ENCODE data around the gene GBA2.

DNA sequence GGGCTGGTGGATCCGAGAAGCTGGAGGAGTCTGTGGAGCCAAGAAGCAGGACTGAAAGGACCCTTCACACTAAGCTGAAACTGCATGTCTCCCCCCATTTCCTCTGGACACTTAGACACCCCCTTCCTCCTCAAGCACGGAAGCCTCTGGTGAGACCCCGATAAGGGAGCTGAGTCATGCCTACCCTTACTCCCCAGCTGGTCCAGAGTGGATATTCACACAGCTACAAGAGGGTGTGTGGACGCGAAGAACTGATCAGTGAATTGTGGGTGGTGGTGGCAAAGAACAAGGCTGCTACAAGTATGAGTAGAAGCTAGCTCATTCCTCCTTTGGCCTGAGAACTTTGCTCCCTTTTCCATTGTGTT lies 21.4 kb downstream of the GBA2 start:
- TF ChIP-seq EZH2 (IDR thresholded peaks at IDR 0.05; ENCODE audit: borderline replicate concordance, low read depth, low read length, severe bottlenecking) (no peak), POLR2AphosphoS5 (IDR thresholded peaks at IDR 0.05; ENCODE audit: insufficient read depth, low read depth, low read length) (no peak), MYC (IDR thresholded peaks at IDR 0.05; ENCODE audit: low read depth, low read length) (no peak), POLR2A (IDR thresholded peaks at IDR 0.05; ENCODE audit: low read depth, low read length) (no peak), MAX (IDR thresholded peaks at IDR 0.05; ENCODE audit: insufficient read depth, insufficient read length) (no peak), FOS (IDR thresholded peaks at IDR 0.05; ENCODE audit: borderline replicate concordance, insufficient read depth, low read length) (no peak), GATA2 (IDR thresholded peaks at IDR 0.05; ENCODE audit: insufficient read depth, insufficient read length, low read depth, low read length) (peak; percentile 85)
- TF ChIP-seq, protein P1, sequence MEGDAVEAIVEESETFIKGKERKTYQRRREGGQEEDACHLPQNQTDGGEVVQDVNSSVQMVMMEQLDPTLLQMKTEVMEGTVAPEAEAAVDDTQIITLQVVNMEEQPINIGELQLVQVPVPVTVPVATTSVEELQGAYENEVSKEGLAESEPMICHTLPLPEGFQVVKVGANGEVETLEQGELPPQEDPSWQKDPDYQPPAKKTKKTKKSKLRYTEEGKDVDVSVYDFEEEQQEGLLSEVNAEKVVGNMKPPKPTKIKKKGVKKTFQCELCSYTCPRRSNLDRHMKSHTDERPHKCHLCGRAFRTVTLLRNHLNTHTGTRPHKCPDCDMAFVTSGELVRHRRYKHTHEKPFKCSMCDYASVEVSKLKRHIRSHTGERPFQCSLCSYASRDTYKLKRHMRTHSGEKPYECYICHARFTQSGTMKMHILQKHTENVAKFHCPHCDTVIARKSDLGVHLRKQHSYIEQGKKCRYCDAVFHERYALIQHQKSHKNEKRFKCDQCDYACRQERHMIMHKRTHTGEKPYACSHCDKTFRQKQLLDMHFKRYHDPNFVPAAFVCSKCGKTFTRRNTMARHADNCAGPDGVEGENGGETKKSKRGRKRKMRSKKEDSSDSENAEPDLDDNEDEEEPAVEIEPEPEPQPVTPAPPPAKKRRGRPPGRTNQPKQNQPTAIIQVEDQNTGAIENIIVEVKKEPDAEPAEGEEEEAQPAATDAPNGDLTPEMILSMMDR (IDR thresholded peaks at IDR 0.05; ENCODE audit: extremely low read depth in 1 of 2, insufficient read depth in 1 of 2, low read depth in 1 of 2, low read length in 2 of 2): no peak
